Measurements from ENCODE around the gene HSPBP1.

Gene HSPBP1

DNA sequence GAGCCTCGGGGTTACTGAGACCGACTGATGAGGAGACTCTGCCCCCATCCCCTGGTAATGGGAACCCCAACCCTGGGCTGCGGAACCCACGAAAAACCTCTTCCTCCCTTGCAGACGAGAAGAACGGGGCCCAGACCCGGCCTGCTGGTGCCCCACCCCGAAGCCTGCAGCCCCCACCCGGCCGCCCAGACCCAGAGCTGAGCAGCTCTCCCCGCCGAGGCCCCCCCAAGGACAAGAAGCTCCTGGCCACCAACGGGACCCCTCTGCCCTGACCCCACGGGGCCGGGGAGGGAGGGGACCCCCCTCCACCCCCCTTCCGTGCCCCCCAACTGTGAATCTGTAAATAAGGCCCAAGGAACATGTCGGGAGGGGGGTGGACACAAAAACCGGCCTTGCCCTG is 31.9 kb upstream of the HSPBP1 start:
- no peak for DNase-seq (ENCODE audit: low read depth)
- TF ChIP-seq, protein P1, sequence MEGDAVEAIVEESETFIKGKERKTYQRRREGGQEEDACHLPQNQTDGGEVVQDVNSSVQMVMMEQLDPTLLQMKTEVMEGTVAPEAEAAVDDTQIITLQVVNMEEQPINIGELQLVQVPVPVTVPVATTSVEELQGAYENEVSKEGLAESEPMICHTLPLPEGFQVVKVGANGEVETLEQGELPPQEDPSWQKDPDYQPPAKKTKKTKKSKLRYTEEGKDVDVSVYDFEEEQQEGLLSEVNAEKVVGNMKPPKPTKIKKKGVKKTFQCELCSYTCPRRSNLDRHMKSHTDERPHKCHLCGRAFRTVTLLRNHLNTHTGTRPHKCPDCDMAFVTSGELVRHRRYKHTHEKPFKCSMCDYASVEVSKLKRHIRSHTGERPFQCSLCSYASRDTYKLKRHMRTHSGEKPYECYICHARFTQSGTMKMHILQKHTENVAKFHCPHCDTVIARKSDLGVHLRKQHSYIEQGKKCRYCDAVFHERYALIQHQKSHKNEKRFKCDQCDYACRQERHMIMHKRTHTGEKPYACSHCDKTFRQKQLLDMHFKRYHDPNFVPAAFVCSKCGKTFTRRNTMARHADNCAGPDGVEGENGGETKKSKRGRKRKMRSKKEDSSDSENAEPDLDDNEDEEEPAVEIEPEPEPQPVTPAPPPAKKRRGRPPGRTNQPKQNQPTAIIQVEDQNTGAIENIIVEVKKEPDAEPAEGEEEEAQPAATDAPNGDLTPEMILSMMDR (IDR thresholded peaks at IDR 0.05; ENCODE audit: low read length, missing control alignments), result no peak
- no peak overlapping the region for H3K4me3 ChIP-seq (replicated peaks; ENCODE audit: low read depth, low read length)

- no peak for DNase-seq (ENCODE audit: low read depth)
- TF ChIP-seq, protein P1 (IDR thresholded peaks at IDR 0.05; ENCODE audit: low read length, missing control alignments), result no peak
- no peak overlapping the region for H3K4me3 ChIP-seq (replicated peaks; ENCODE audit: low read depth, low read length)
These were observed 31.5 kb upstream of the HSPBP1 start for GRCh38 chr19:55311397-55311796.

- no peak for DNase-seq (ENCODE audit: low read depth)
- no peak overlapping the region for H3K4me3 ChIP-seq (replicated peaks; ENCODE audit: low read depth, low read length)
- TF ChIP-seq, protein P1 (IDR thresholded peaks at IDR 0.05; ENCODE audit: low read length, missing control alignments), result no peak
These were observed 30.6 kb upstream of the HSPBP1 start for GRCh38 chr19:55310498-55310897.

DNA sequence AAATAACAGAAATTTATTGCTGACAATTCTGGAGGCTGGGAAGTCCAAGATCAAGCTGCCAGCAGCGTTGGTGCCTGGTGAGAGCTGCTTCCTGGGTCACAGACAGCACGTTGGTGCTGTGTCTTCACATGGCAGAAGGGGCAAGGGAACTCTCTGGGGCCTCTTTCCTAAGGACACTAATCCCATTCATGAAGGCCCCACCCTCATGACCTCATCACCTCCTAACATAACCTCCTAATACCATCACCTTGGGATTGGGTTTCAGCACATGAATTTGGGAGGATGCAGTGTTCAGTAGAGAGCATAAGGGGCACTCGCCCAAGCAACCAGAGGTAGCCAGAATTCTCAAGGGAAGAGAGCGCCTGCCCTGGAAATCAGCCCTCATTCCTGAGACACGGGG is 29.5 kb upstream of the HSPBP1 start:
- TF ChIP-seq, protein P1 (IDR thresholded peaks at IDR 0.05; ENCODE audit: low read length, missing control alignments), result no peak
- no peak overlapping the region for H3K4me3 ChIP-seq (replicated peaks; ENCODE audit: low read depth, low read length)
- no peak for DNase-seq (ENCODE audit: low read depth)

DNA sequence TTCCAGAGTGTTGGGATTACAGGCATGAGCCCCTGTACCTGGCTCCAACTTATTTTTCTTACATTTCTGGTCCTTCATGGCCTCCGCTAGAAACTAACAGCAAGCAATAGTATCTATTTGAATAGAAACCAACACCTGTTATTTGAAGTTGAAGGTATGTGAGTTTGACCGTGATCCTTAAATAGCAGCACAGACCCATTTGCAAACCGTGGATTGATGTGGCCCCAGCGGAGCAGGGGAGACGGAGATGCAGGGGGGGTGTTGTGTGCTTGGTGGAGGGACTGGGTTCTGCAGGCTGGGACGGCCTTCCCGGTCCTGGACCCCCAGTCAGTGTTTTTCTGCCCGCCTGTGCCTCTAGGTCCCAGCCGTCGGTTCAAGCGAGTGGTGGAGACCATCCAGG is 28.4 kb upstream of the HSPBP1 start:
- DNase-seq (ENCODE audit: low read depth), result no peak
- TF ChIP-seq, protein P1 (IDR thresholded peaks at IDR 0.05; ENCODE audit: low read length, missing control alignments), result no peak
- no peak overlapping the region for H3K4me3 ChIP-seq (replicated peaks; ENCODE audit: low read depth, low read length)

GRCh38 chr19:55306712-55307111 is 26.8 kb upstream of the HSPBP1 start:
- no peak for DNase-seq (ENCODE audit: low read depth)
- TF ChIP-seq, protein P1 (IDR thresholded peaks at IDR 0.05; ENCODE audit: low read length, missing control alignments), result no peak
- H3K4me3 ChIP-seq (replicated peaks; ENCODE audit: low read depth, low read length), result no peak overlapping the region

GRCh38 chr19:55305983-55306562 is 26.2 kb upstream of the HSPBP1 start:
- no peak for DNase-seq (ENCODE audit: low read depth)
- TF ChIP-seq, protein P1 (IDR thresholded peaks at IDR 0.05; ENCODE audit: low read length, missing control alignments), result no peak
- H3K4me3 ChIP-seq (replicated peaks; ENCODE audit: low read depth, low read length), result no peak overlapping the region

Measured in fibroblast of pulmonary artery (primary cell).